Pancreas (tissue), 10 donors: ENCODE results near the gene SUCNR1. TPM values are rescaled to one million over a fixed set of nuclear protein-coding genes. Genes with fewer than 3 reads are reported as not detected.

Experiments used
- ATAC-seq, 4 donors: fragments of 200-7000 bp; cut with Tn5 transposase; one replicate each; pipeline versions ENCODE4 v1.8.0 to v1.9.1; 2020; ENCODE audit warnings: mild to moderate bottlenecking in 4 of 4, moderate library complexity in 4 of 4
- DNase-seq, 6 donors: peaks; one replicate each; pipeline ENCODE4 v3.0.0-alpha.2; 2020
- FAIRE-seq: peaks from 2 replicates; lab custom pipeline; 2012; peaks lifted over from hg19 to GRCh38; lab: Jason Lieb, UNC
- H3K27ac ChIP-seq, 4 donors: fragments of 200-600 bp; sonication (generic); 1 replicate in 3 of 4; 2 replicates in 1 of 4; pipeline versions ENCODE4 v1.5.0 to v1.8.0; 2020
- H3K27me3 ChIP-seq, 4 donors: fragments of 200-600 bp; one replicate each; pipeline ENCODE4 v1.8.0; 2021
- H3K36me3 ChIP-seq, 3 donors: fragments of 200-600 bp; sonication (generic) in 1 of 3; one replicate each; pipeline versions ENCODE4 v1.5.0 to v1.8.0; 2020 to 2021
- H3K4me1 ChIP-seq, 3 donors: fragments of 200-600 bp; one replicate each; pipeline ENCODE4 v1.8.0; 2021
- H3K4me3 ChIP-seq, 4 donors: fragments of 200-600 bp; sonication (generic) in 2 of 4; one replicate each; pipeline versions ENCODE4 v1.5.0 to v1.8.0; 2020 to 2021
- H3K9me3 ChIP-seq, 4 donors: fragments of 200-600 bp; one replicate each; pipeline ENCODE4 v1.8.0; 2021
- WGBS, 2 donors: extraction: QIAGEN DNeasy Blood & Tissue Kit; methylation state at CpG; one replicate each; pipeline ENCODE4 v1.1.7; 2013; 5-methylcytosine and 5-hydroxymethylcytosine counted together
- intact Hi-C, 3 donors: fragments of 100-400 bp; cut with DNase I; formaldehyde crosslinking; loops; one replicate each; pipeline versions ENCODE4 v1.11.1 to v1.14.2; 2022
- polyA plus RNA-seq, 2 donors: library from polyadenylated mRNA; stranded (reverse); fragments of 200-250 nt; gene quantifications; one replicate each; pipeline ENCODE4 v1.2.3, GENCODE V29; 2013
- total RNA-seq, 6 donors: library from RNA; stranded (reverse); fragmentation: NEBNext Ultra II Directional in 4 of 6; extraction: Animal tissue kit (Norgen Biotek cat#: 25700) in 4 of 6; gene quantifications; one replicate each; pipeline versions ENCODE4 v1.2.1 to v1.2.4, GENCODE V29; 2021 to 2023
- TF ChIP-seq, protein P1 (sequence below), 4 donors: fragments of 200-600 bp; sonication (generic) in 3 of 4; IDR thresholded peaks; one replicate each; pipeline versions ENCODE4 v1.5.0 to v1.8.0; 2021; ENCODE audit warnings: antibody characterized with exemption in 4 of 4
- donor health status: healthy with polysubstance abuse.
- donor health status: DM: no; HTN: no; CAD: no; lungs with moderate emphysema.
- donor health status: DM: no; HTN: no; CAD: no.
- donor health status: control.
- donor health status: control.
- donor health status: Bipolar disorder and iron deficiency.
- donor health status: DM: yes; HTN: yes; CAD: no.
- donor health status: DM: no; HTN: no; CAD: no.
- donor health status: DM: no; HTN: no; CAD: no.
- donor health status: DM: yes; HTN: yes; CAD: no.

Gene SUCNR1
- total and polyA plus RNA-seq, 8 donors: 0.02 to 0.23 (median 0.09) TPM; not detected in 1

DNA sequence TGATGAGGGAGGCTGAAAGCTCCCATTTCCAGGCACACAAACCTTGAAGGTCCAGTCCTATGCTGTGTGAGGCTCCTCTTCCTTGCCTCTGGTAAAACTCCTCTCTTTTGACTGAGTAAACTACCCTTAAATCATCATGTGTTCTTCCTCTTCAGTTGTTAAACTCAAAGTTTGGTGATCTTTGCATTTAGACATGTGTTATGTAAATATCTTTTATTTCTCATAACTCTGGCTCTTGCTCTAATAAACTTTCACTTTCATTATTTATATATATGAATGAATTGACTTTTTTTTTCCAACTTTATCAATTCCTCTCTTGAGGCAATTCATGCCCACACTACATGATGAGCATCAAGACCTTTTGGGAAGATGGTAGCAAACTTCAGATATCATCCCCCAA, 26.6 kb downstream of the SUCNR1 start:
- no peak for FAIRE-seq
- intact Hi-C loops: no loop called here
- Histone ChIP-seq H3K9me3 (no peaks in the 10 kb centered on the region), H3K4me1 (no peaks in the 10 kb centered on the region), H3K27me3 (no peaks in the 10 kb centered on the region), H3K36me3 (no peaks in the 10 kb centered on the region), H3K4me3 (no peak overlapping the region), H3K27ac (no peak overlapping the region)
- no peak for ATAC-seq
- TF ChIP-seq, protein P1, sequence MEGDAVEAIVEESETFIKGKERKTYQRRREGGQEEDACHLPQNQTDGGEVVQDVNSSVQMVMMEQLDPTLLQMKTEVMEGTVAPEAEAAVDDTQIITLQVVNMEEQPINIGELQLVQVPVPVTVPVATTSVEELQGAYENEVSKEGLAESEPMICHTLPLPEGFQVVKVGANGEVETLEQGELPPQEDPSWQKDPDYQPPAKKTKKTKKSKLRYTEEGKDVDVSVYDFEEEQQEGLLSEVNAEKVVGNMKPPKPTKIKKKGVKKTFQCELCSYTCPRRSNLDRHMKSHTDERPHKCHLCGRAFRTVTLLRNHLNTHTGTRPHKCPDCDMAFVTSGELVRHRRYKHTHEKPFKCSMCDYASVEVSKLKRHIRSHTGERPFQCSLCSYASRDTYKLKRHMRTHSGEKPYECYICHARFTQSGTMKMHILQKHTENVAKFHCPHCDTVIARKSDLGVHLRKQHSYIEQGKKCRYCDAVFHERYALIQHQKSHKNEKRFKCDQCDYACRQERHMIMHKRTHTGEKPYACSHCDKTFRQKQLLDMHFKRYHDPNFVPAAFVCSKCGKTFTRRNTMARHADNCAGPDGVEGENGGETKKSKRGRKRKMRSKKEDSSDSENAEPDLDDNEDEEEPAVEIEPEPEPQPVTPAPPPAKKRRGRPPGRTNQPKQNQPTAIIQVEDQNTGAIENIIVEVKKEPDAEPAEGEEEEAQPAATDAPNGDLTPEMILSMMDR (IDR thresholded peaks at IDR 0.05): no peak
- no peak for DNase-seq

DNA sequence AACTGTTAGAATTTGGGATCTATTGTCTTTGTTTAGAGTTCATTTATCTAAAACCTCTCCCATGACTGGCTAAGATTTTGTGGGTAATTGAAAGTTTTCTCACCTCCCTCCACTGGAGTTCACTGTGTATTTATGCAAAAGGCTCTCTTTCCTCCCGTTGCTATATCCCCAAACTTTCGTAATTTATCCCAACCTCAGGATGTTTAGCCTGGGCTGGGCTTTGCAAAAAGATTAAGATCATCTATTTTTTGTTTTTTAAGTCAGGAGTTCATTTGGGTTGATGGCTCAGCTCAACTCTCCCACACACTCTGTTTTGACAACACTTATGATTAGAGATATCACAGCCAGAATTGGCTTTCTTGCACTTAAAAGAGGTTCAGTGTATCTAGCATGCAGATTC, 27.0 kb downstream of the SUCNR1 start:
- TF ChIP-seq, protein P1 (IDR thresholded peaks at IDR 0.05): no peak
- H3K4me3 ChIP-seq: no peak overlapping the region
- intact Hi-C loops: no loop called here
- no peaks in the 10 kb centered on the region for H3K36me3 ChIP-seq
- WGBS, 2 donors: 57 to 68% methylated on average over 2 of the region's 2 CpGs
- H3K27ac ChIP-seq: no peak overlapping the region
- no peaks in the 10 kb centered on the region for H3K9me3 ChIP-seq
- no peaks in the 10 kb centered on the region for H3K4me1 ChIP-seq
- H3K27me3 ChIP-seq: no peaks in the 10 kb centered on the region
- DNase-seq (no peak), ATAC-seq (no peak), FAIRE-seq (no peak)

DNA sequence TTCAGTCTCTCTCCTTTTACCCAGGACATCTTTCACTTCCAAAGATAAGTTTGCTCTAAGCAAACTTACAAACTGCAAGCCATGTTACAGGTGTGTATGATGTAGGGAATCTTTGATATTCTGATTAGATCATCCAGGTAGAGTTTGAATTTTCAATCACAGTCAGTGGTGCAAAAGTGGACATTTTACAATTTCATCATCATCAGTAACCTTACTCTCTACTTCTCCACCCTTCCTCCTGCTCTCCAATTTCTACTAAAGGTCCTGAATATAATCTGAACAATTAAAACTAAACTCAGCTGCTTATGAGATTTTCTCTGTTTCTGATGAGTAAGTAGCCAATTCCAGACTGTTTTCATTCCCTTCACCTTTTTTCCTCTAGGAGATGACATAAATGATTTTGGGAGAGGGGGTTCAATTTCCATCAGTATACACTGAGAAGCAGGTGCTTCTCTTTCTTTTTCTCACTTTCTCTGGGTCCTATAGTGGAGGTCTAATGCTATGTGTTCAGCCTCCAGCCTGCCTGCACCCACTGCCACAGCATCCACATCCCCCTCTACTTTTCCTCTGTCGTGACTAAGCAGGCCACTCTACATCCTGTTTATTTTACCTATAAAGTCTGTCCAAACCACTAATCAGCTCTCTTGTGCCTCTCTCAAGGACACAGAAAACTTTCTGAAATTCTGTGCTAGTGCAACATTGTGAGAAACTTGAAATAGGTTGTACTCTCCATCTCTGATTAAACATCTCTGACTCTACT, 27.6 kb downstream of the SUCNR1 start:
- Histone ChIP-seq H3K27me3 (no peaks in the 10 kb centered on the region), H3K9me3 (no peaks in the 10 kb centered on the region), H3K4me1 (no peaks in the 10 kb centered on the region), H3K4me3 (no peak overlapping the region), H3K36me3 (no peaks in the 10 kb centered on the region), H3K27ac (no peak overlapping the region)
- TF ChIP-seq, protein P1 (IDR thresholded peaks at IDR 0.05): no peak
- WGBS, 2 donors: 29 to 36% methylated on average over 1 of the region's 1 CpG
- FAIRE-seq: no peak
- ATAC-seq: no peak
- no peak for DNase-seq
- intact Hi-C loops: no loop called here

DNA sequence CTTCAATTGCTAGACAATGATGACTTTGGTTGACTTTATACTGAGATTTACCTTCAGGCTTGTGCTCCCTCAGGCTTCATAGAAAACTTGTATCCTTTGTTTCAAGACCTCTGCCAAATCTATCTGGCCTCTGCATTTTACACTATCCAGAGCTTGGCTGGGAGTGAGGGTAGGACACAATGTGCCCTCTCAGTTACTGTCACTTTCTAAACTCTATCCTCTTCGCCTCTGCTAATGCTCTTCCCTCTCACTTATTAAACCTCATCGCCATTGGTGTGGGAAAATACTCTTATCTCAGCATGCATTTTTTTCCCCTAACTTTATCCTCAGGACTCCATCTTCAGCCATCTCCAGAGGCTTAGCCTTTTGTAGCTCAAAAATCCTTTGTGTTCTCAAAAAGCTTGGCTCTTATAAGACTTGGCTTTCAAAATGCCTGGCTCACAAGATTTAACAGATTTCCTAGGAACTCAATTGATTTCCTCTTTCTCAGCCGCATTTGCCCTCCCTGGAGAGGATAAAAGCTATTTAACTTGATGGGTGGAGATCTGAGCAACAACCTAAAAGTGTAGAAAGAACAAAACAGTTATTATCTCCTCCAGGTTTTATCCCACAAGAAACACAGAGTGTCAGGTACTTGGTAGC, 28.3 kb downstream of the SUCNR1 start:
- no peak for ATAC-seq
- TF ChIP-seq, protein P1 (IDR thresholded peaks at IDR 0.05): no peak
- no peak for FAIRE-seq
- WGBS, 2 donors: 74 to 75% methylated on average over 3 of the region's 3 CpGs
- intact Hi-C loops: no loop called here
- Histone ChIP-seq H3K27me3 (no peaks in the 10 kb centered on the region), H3K9me3 (no peaks in the 10 kb centered on the region), H3K4me3 (no peak overlapping the region), H3K4me1 (no peaks in the 10 kb centered on the region), H3K36me3 (no peaks in the 10 kb centered on the region), H3K27ac (no peak overlapping the region)
- DNase-seq: no peak

DNA sequence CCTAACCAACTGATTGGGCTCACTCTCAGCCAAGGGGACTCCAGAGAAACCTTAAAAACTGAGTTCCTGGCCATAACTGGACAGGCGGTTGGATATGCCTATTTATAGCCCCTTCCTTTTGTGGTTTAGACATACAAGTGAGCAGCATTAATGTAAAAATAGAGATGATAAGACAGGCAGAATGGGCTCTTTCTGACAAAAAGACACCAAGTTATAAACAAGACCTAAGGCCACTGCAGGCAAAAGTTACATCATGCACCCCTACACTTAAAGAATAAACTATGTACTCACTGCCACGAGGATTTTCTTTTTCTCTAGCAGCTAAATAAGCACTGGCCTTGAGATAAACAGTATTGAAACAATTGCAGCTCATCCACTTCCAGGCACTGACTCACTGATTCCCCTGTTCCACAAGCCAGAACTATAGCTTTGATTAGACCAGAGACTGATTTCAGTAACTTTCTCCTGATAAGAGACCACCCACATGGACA, 30.1 kb downstream of the SUCNR1 start:
- ATAC-seq (peak in 1 of 4 donors; percentile 53), FAIRE-seq (no peak), DNase-seq (no peak)
- 44 to 56% methylated on average over 2 of the region's 2 CpGs for WGBS, 2 donors
- no peaks in the 10 kb centered on the region for H3K27me3 ChIP-seq
- no peaks in the 10 kb centered on the region for H3K9me3 ChIP-seq
- intact Hi-C loops: no loop called here
- TF ChIP-seq, protein P1 (IDR thresholded peaks at IDR 0.05): no peak
- no peak overlapping the region for H3K4me3 ChIP-seq
- no peak overlapping the region for H3K27ac ChIP-seq
- H3K36me3 ChIP-seq: no peaks in the 10 kb centered on the region
- no peaks in the 10 kb centered on the region for H3K4me1 ChIP-seq
